GOT3 (cell line): ENCODE measurements around the gene HYCC2.
"Not testable (repeated sequence)": the region's sequence is repeated elsewhere in the genome, so short reads cannot be mapped to it uniquely, and the experiment has no call there.

ENCODE experiments used
- DNase-seq: peaks from one replicate; lab custom pipeline; 2025; ENCODE audit warnings: mixed read lengths; lab: John Stamatoyannopoulos, UW

The HYCC2 gene

DNA sequence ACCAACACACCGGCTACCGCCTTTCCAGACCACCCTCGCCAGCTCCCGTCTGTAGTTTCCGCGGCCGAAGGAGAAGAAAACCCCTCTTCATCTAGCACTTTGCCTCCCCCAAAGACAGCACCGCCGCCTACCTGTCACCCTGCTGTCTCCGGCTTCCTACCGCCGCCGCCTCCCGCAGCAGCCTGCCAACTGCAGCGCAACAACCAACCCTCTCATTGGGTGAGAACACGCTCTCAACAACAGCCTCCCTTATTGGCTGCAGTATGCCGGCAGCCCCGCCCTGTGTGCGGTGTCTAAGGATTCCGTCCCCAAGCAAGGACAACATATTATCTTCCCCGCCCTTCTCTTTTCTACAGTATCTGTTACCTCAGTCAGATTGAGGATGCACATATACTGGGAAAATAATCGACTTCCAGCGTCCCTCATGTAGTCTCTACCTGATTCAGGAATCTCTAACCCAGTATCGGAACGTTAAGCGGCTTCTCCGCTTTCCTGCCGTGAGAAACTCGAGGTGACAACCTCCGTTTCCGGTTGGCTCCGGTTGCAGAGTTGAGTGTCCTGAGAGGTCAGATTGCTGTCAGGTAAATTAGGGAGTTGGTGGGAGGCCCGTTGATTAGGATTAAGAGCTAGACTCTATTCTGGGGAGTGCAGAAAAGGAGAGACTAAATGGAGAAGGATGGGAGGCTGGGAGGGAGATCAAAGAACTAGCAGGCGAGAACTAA lies at the start of gene HYCC2, which contains the start of gene NDUFB3:
Gene HYCC2, minus strand, starts transcription at position 193 of the 722 bp plus-strand sequence. CDS start 47,662 bp downstream, outside the sequence.
Gene NDUFB3, plus strand, starts transcription at position 523 of the 722 bp plus-strand sequence. CDS start 6,882 bp downstream, outside the sequence.
- peak; percentile 79 for DNase-seq

DNA sequence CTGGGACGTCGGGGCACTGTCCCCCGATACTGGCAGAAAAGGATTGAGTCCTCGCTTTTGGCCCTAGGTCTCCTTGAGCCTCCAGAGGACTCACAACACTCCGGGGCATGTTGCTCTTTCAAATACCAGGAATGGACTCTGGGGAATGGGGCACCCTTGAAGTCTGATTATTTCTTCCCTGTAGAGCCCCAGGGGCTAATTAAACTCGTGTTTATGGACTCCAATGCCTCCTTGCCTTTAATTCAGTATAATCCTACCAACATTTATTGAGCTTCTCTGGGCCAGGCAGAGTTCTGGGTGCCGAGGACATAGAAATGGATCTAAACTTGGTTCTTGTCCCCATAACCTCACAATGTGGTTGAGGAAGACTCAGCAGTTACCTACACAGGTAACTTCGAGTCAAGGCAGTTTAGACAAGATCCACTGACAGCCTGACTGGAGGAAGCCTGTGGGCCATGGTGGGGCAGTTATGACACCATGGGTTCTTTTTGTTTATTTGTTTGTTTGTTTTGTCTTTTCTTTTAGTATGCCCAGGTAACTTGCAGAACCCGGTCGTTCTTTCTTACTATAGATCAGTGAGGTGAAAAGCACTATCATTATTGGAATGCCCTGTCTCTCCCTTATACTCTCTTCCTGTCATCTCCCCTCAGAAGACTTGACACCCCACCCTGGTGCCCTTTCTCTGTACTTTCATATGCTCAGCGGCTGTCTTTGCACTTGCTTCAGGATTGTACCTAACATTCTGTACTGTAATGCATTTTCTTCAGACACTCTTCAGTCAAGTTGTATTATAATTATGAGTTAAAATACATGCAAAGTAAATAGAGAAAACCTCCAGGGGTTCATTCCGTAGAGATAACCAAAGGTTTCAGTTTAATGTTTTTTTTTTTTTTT lies 47.7 kb upstream of the HYCC2 start:
- DNase-seq = no peak

DNA sequence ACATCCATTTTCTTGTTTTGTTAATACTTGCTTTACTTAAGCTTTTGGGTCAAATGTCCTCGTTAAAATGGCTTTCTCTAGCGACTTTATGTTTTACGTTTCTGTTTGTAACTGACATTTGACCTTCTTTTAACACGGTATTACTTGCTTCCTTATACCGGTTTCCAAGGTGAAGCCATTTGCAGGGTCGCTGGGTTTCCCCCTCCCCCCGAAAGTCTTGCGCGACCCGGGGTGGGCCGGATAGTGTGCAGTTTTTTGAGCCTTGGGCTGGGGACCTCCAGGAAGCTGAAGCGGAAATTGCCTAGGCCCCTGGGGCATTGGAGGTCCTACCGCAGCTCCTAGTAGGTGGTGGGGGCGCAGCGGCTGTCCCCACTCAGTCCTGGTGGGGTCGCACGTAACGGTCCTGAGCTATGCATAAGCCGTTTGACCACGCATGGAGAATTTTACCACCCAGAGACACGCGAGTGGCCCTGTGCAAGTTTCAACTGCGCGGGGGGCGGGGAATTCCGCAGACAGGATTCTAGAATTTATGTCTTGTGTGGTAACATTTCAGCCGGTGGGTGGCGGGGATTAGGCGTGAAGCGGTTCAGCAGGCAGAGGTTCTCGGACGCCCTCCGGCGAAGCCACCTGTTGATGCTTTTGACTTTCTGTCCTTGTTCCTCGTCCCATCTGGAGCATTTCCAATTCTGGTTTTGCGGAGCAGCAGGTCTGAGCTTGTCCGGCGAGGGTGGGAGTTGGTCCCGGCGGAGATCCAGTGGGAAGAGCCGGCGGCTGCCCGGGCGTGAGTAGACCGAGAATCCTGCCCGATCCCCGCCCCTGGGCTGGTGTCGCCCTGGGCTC lies 46.9 kb upstream of the HYCC2 start:
- peak; percentile 40 for DNase-seq

DNA sequence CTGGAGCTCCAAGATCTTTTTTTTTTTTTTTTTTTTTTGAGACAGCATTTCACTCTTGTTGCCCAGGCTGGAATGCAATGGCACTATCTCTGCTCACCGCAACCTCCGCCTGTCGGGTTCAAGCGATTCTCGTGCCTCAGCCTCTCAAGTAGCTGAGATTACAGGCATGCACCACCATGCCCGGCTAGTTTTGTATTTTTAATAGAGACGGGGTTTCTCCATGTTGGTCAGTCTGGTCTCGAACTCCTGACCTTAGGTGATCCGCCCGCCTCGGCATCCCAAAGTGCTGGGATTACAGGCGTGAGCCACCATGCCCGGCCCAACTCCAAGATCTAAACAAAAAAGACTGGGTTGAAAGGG lies 46.2 kb upstream of the HYCC2 start:
- DNase-seq = not testable (repeated sequence)

DNA sequence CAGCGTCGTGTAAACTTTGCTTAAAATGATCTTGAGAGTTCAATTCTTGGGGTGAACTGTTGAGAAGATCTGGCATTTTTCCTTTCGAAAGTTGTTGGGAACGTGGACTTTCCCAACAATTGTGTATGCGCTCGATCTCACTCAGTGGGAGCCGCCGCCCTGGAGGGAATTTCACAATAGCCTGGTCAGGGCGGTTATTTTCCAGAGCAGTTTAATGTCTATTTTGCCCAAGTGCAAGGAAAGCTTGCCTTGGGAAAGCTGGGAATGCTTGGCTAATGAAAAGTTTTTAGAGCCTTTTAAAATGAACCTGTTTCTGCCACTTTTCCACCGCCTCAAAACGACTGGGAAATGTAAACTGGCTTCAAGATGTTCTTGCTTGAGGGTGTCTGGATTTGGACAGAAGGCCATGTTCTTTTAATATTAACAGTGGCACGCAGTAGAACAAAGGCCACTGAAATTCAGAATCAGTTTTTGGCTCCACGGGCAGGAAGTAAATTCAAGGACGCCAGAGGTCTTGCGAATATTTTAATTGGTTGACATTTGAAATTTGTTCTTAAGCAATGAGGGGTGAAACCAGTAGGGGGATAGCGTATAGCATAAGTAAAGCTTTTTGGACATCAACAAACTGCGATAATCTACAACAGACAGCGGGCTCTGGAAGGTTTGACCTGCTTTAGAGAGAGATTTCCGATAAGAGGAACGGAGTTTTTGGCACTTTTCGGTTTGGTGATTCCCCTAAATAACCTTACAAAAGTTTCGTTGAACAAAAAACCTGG lies 45.7 kb upstream of the HYCC2 start:
- no peak for DNase-seq

DNA sequence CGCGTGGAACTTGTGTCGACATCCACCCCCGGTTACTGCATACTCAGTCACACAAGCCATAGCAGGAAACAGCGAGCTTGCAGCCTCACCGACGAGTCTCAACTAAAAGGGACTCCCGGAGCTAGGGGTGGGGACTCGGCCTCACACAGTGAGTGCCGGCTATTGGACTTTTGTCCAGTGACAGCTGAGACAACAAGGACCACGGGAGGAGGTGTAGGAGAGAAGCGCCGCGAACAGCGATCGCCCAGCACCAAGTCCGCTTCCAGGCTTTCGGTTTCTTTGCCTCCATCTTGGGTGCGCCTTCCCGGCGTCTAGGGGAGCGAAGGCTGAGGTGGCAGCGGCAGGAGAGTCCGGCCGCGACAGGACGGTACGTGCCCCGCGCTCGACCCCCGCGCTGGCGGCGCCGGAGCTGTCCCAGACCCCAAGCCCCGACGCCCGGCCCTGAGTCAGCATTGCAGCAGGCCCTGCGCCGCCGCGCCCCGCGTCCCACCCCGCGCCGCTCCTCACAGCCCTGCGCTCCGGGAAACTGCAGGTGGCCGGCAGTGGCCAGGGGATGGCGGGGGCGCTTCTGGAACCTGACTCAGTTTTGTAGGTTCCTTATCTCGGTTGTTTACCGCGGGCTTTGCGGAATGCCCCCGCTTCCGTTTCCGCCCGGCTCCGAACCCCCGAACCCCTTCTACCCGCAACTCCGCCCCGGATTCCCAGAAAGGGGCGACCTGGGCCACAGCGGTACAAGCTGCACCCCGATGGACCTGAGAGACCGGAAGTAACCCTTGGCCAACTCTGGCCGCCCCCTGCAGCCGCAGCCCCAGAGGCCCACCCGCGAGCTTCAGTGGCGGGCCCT lies 44.9 kb upstream of the HYCC2 start, which contains the start of gene CFLAR:
Gene CFLAR, plus strand, starts transcription at position 50 of the 844 bp plus-strand sequence. CDS start 13,702 bp downstream, outside the sequence.
- peak; percentile 18 for DNase-seq

DNA sequence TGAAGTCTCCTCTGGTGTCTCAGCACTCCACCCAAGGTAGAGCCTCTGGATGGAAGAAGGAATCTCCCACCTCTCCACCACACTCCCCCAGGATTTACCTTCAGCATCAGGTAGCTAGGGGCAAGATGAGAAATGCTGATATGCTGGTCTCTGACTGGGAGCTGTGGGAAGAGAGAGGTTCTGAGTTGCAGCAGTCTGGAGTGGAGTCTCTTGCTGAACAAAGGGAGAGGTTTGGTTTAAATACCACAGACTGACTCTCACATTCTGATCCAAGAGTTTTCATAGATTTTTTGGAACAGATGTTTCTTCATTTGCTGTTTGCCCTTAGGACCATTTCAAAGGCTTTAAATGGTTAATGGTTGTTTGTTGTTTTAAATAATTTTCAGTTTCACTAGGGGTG lies 43.4 kb upstream of the HYCC2 start:
- no peak for DNase-seq

DNA sequence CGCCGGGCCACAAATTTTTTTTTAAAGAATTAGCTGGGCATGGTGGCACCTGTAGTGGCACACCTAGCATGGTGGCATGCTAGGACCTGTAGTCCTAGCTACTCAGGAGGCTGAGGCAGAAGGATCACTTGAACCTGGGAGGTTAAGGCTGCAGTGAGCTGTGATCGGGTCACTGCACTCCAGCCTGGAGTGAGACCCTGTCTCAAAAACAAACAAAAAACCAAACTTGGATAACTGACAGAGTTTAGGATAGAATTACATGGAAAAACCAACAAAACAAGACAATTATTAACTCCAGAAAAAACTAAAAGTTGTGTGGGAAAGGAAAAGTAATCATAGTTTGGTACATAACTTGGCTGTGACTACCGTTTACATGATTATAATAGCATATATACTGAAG lies 42.9 kb upstream of the HYCC2 start:
- DNase-seq = no peak

DNA sequence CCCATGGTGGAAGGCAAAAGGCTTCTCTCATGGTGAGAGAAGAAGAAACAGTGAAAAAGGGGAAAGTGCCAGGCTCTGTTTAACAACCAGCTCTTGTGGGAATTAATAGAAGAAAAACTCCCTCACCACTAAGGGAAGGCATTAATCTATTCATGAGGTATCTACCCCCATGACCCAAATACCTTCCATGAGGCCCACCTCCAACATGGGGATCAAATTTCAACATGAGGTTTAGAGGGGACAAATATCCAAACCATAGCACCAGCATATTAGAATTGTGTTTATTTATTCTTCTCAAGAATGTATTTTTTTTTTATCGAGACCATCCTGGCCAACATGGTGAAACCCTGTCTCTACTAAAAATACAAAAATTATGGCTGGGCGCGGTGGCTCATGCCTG lies 39.6 kb upstream of the HYCC2 start:
- no peak for DNase-seq

DNA sequence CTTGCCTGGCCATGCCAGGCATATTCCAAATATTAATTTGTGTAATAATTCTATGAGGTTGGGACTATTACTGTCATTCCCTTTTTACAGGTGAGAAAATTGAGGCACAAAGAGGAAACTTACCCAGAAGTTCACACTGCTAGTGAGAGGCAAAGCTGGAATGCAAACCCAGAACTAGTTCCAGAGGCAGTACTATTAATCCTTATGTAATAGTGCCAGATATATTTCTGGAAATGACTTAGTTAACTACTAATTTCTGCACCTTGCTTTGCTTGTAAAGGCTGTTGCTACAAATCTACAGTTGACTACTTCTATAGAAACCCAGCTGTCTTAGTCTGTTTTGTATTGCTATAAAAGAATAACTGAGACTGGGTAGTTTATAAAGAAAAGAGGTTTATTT lies 39.1 kb upstream of the HYCC2 start:
- no peak for DNase-seq

DNA sequence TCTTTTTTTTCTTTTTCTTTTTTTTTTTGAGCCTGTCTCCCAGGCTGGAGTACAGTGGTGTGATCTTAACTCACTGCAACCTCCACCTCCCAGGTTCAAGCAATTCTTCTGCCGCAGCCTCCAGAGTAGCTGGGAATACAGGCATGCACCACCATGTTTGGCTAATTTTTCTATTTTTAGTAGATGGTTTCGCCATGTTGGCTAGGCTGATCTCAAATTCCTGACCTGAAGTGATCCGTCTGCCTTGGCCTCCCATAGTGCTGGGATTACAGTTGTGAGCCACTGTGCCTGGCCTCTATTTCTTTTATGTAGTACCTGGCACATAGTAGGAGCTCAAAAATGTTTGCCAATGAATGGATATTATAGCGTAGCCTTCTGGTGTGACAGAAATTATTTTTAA lies 37.7 kb upstream of the HYCC2 start:
- DNase-seq = no peak

DNA sequence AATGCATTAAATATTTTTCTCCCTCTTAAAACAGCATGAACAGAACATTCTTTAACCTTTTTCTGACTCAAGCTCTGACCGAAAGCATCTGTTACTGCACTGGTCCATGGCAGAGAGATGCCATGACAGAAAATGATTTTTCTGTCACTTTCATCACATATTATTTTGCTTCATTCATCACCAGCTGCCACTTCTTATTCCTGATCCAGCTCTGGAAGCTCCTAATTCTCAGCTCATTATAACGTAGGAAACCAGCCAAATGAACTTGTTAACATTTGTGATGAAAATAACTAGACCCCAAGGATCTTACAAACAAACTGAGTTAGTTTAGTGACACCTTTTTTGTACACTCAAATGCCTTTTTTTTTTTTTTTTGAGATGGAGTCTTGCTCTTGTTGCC lies 36.9 kb upstream of the HYCC2 start:
- no peak for DNase-seq

DNA sequence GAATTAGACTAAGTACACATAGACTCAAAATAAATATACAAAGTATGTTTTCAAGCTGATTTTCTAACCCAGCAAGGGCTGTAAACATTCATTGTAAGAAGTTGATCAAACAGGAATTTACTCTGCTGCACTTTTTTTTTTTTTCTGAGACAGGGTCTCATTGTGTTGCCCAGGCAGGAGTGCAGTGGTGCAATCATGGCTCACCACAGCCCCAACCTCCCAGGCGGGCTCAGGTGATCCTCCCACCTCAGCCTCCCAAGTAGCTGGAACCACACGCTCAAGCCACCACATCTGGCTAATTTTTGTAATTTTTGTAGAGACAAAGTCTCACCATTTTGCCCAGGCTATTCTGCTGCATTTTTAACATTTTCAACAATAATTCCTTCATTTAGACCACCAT lies 36.2 kb upstream of the HYCC2 start:
- no peak for DNase-seq

DNA sequence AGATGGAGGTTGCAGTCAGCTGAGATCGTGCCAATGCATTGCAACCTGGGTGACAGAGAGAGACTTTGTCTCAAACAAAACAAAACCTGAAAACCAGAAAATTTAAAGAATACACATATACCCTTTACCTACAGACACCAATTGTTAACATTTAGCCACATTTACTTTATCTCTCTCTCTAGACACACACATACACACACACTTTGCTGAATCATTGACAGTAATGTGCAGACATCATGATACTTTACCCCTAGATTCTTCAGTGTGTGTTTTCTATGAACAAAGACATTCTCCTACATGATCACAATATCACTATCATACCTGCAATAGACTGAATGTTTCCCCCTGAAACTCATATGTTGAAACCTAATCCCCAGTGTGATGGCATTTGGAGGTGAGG lies 34.3 kb upstream of the HYCC2 start:
- no peak for DNase-seq

DNA sequence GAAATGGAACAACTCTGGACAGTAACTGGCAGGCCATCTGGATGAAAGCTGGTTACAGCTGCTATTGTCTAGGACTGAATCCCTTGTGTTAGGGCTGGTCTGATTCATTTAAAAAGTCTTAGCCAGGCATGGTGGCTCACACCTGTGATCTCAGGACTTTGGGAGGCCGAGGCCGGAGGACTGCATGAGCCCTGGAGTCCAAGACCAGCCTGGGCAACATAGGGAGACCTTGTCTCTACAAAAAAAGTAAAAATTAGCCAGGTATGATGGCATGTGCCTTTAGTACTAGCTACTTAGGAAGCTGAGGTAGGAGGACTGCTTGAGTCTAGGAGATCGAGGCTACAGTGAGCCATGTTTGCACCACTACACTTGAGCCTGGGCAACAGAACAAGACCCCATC lies 29.0 kb upstream of the HYCC2 start:
- no peak for DNase-seq

DNA sequence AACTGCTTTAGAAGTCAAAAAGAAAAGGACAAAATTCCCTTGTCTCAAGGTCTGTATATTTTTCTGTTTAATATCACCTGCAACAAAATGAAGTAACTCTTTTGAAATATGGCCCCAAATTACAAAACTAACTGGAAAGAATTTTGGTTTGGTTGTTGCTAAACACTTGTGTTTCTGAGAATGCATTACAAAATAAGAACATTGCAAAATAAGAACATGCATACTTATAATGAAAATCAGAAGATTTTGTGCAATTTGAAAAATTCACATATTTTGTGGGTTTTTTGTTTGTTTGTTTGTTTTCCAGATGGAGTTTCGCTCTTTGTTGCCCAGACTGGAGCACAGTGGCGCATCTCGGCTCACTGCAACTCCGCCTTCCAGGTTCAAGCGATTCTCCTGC lies 22.1 kb upstream of the HYCC2 start:
- no peak for DNase-seq

DNA sequence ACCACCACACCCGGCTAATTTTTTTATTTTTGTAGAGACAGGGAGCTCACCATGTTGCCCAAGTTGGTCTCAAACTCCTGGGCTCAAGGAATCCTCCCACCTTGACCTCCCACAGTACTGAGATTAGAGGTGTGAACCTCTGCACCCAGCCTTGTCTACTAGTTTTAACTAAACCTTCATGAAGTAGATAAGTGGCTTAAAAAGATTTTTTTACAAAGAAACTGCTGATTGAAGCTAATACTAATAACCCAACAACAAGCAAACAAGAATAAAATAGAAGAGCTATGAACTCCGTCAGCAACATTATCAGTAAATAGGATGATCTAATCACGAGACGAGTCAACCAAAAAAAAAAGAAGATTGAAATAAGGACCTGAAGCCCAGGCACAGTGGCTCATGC lies 19.1 kb upstream of the HYCC2 start:
- DNase-seq = no peak

DNA sequence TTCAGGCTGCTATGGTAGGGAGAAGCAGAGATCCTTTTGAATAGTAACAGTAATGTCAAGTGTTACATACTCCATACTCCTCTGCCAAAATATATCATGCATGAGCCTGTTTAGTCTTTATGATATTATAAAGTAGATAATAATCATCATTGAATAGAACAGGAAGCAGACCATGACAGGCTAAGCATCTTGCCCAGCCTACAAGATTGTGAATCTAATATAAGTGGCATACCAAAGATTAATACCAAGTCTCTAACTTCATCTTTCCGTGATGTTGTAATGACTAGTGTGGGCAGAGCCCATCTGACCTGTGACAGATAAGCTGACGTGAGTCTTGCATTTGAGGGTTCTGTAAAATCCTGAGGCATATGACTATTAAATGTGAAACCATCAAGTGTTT lies 13.4 kb upstream of the HYCC2 start:
- no peak for DNase-seq

DNA sequence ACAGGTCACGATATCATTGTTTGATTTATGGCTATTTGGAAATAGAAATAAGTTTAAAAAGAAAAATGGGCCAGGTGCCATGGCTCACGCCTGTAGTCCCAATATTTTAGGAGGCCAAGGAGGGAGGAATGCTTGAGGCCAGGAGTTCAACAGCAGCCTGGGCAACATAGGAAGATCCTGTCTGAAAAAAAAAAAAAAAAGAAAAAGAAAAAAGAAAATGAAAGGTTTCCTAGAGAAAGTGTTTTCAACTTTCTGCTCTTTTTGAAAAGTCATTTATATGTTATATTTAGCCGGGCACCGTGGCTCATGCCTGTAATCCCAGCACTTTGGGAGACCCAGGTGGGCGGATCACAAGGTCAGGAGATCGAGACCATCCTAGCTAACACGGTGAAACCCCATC lies 3.5 kb upstream of the HYCC2 start:
- no peak for DNase-seq

DNA sequence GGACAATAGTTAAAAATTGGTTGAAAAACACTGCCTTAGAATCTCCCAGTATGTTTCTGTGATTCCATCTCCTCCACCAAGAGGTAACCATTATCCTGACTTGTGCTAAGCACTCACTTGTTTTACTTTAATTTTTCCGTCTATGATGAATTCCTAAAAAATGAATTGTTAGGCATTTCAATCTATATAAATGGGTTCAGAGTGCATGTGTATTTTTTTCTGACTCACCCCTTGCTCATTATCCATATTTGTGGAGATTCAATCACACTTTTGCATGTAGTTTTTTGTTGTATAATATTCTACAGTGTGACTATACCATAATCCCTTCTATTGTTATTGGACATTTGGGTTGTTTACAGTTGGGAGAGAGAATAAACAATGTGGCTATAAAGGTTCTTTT lies 1.6 kb upstream of the HYCC2 start:
- DNase-seq = no peak

DNA sequence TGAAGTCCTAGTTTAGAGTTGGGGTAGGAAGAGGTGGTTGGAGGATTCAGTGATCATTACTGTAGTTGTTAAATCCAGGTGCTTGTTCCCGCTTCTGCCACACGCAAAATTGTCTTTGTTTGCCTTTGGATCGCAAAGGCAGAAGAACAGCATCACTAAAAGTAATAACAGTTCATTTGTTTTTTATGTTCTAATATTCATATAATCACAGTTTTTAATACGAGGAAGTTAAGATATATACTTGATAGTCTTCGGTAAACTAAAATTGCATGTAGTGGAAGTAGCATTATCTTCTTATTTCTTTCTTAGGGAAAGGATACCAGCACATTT lies 695 bp upstream of the HYCC2 start:
- no peak for DNase-seq
